Measurements from ENCODE around the gene DIS3L2. TPM values are rescaled to one million over a fixed set of nuclear protein-coding genes. Genes with fewer than 3 reads are reported as not detected.
"Not testable (repeated sequence)": the region's sequence is repeated elsewhere in the genome, so short reads cannot be mapped to it uniquely, and the experiment has no call there.

DIS3L2 gene
- total RNA-seq, 4 donors from 2014 or later = 10.3 to 63.9 (median 29.7) TPM

GRCh38 chr2:232376260-232376659 lies 414.7 kb downstream of the DIS3L2 start:
- DNase-seq = no peak
- intact Hi-C loops (cut with DNase I; ENCODE audit: low total_unique reads) = no loop called here
- H3K27ac ChIP-seq = no peak overlapping the region

GRCh38 chr2:232376713-232377112 lies 415.2 kb downstream of the DIS3L2 start:
- no peak for TF ChIP-seq CTCF (IDR thresholded peaks at IDR 0.05)
- TF ChIP-seq POLR2A (IDR thresholded peaks at IDR 0.05) = no peak
- no peaks in the 10 kb centered on the region for H3K27me3 ChIP-seq
- H3K27ac ChIP-seq = no peak overlapping the region
- H3K4me1 ChIP-seq = no peaks in the 10 kb centered on the region
- intact Hi-C loops (cut with DNase I; ENCODE audit: low total_unique reads) = no loop called here
- no peaks in the 10 kb centered on the region for H3K9me3 ChIP-seq
- no peak for DNase-seq
- no peak overlapping the region for H3K4me3 ChIP-seq
- no peaks in the 10 kb centered on the region for H3K36me3 ChIP-seq

More at GRCh38 chr2:232376260-232376659, 414.7 kb downstream of the DIS3L2 start:
- Histone ChIP-seq H3K9me3 (no peaks in the 10 kb centered on the region), H3K36me3 (no peaks in the 10 kb centered on the region), H3K27me3 (no peaks in the 10 kb centered on the region), H3K4me3 (no peak overlapping the region), H3K4me1 (no peaks in the 10 kb centered on the region)
- TF ChIP-seq CTCF (IDR thresholded peaks at IDR 0.05) = no peak
- no peak for TF ChIP-seq POLR2A (IDR thresholded peaks at IDR 0.05)

GRCh38 chr2:232377319-232377718 lies 415.8 kb downstream of the DIS3L2 start:
- intact Hi-C loops (cut with DNase I; ENCODE audit: low total_unique reads) = no loop called here
- H3K4me3 ChIP-seq = no peak overlapping the region
- no peaks in the 10 kb centered on the region for H3K4me1 ChIP-seq
- H3K27ac ChIP-seq = no peak overlapping the region
- no peaks in the 10 kb centered on the region for H3K36me3 ChIP-seq
- no peak for TF ChIP-seq POLR2A (IDR thresholded peaks at IDR 0.05)
- no peak for TF ChIP-seq CTCF (IDR thresholded peaks at IDR 0.05)
- H3K9me3 ChIP-seq = no peaks in the 10 kb centered on the region
- DNase-seq = no peak
- no peaks in the 10 kb centered on the region for H3K27me3 ChIP-seq

GRCh38 chr2:232377841-232378734 lies 416.6 kb downstream of the DIS3L2 start:
- intact Hi-C loops (cut with DNase I; ENCODE audit: low total_unique reads) = no loop called here
- no peaks in the 10 kb centered on the region for H3K9me3 ChIP-seq
- H3K27me3 ChIP-seq = peaks cover 0 to 4% of the 10 kb centered on the region in 2 donors
- no peaks in the 10 kb centered on the region for H3K4me1 ChIP-seq
- no peaks in the 10 kb centered on the region for H3K36me3 ChIP-seq
- no peak overlapping the region for H3K27ac ChIP-seq
- H3K4me3 ChIP-seq = no peak overlapping the region
- TF ChIP-seq CTCF (IDR thresholded peaks at IDR 0.05) (no peak), POLR2A (IDR thresholded peaks at IDR 0.05) (no peak)
- no peak for DNase-seq

- H3K36me3 ChIP-seq, DNase-seq, H3K27me3 ChIP-seq: not testable (repeated sequence)
These were observed 417.2 kb downstream of the DIS3L2 start, which contains the start of gene ALPP for GRCh38 chr2:232378735-232379151. TSS of gene ALPP (plus strand) at chr2:232378751. CDS start at chr2:232378803, 52 bp downstream.

GRCh38 chr2:232379610-232380590 lies 418.4 kb downstream of the DIS3L2 start:
- intact Hi-C loops (cut with DNase I; ENCODE audit: low total_unique reads); H3K9me3 ChIP-seq; H3K27me3 ChIP-seq; H3K36me3 ChIP-seq; H3K4me3 ChIP-seq; H3K4me1 ChIP-seq; H3K27ac ChIP-seq; DNase-seq: not testable (repeated sequence)

More at GRCh38 chr2:232378735-232379151, 417.2 kb downstream of the DIS3L2 start, which contains the start of gene ALPP:
- H3K4me1 ChIP-seq; H3K4me3 ChIP-seq; intact Hi-C loops (cut with DNase I; ENCODE audit: low total_unique reads); H3K9me3 ChIP-seq; H3K27ac ChIP-seq: not testable (repeated sequence)

- H3K36me3 ChIP-seq; H3K27ac ChIP-seq; DNase-seq; intact Hi-C loops (cut with DNase I; ENCODE audit: low total_unique reads); H3K4me3 ChIP-seq; H3K9me3 ChIP-seq; H3K4me1 ChIP-seq: not testable (repeated sequence)
- H3K27me3 ChIP-seq = peaks cover 0 to 11% of the 10 kb centered on the region in 2 donors
These were observed 419.9 kb downstream of the DIS3L2 start for GRCh38 chr2:232381204-232382031.

All from uterus (tissue), 4 donors.